ENCODE results near the gene RBM8A. TPM values are rescaled to one million over a fixed set of nuclear protein-coding genes. Genes with fewer than 3 reads are reported as not detected.

The RBM8A gene
- total and polyA plus RNA-seq, 7 donors, result 82.9 to 527 (median 207) TPM

DNA sequence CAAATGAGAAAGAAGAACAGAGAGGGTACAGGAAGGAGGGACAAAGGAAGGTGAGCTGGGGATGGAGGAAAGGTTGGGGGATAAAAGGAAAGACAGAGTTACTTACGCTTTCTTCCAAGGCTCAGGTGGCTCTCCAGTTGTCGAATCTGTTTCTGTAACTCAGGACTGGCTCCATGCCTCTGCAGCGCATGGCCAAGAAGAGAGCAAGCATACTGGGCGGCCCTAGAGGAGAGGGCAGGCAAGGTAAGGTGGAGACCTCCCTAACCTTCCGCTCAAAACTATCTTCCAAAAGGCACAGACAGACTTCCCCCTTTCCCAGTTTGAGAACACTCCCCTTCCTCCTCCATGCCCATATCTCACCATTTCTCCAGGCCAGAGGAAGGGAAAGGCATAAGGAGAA lies 9.7 kb downstream of the RBM8A start:
- no peaks in the 10 kb centered on the region for H3K9me3 ChIP-seq
- TF ChIP-seq, protein P1, sequence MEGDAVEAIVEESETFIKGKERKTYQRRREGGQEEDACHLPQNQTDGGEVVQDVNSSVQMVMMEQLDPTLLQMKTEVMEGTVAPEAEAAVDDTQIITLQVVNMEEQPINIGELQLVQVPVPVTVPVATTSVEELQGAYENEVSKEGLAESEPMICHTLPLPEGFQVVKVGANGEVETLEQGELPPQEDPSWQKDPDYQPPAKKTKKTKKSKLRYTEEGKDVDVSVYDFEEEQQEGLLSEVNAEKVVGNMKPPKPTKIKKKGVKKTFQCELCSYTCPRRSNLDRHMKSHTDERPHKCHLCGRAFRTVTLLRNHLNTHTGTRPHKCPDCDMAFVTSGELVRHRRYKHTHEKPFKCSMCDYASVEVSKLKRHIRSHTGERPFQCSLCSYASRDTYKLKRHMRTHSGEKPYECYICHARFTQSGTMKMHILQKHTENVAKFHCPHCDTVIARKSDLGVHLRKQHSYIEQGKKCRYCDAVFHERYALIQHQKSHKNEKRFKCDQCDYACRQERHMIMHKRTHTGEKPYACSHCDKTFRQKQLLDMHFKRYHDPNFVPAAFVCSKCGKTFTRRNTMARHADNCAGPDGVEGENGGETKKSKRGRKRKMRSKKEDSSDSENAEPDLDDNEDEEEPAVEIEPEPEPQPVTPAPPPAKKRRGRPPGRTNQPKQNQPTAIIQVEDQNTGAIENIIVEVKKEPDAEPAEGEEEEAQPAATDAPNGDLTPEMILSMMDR (IDR thresholded peaks at IDR 0.05), result no peak
- peak overlapping the region; percentile 88 for H3K27ac ChIP-seq
- peaks cover 3 to 61% of the 10 kb centered on the region in 2 donors for H3K36me3 ChIP-seq (ENCODE audit: insufficient read depth in 1 of 2, low read depth in 1 of 2)
- no peaks in the 10 kb centered on the region for H3K27me3 ChIP-seq (ENCODE audit: insufficient read depth in 3 of 3, low read length in 2 of 3)
- DNase-seq (no peak), ATAC-seq (peak in 3 of 4 donors; percentile 26 to 50 (median 40))
- peaks cover 21% of the 10 kb centered on the region for H3K4me1 ChIP-seq
- 47 to 66% (median 49%) methylated on average over 5 of the region's 5 CpGs for WGBS, 3 donors
- H3K4me3 ChIP-seq, result peak overlapping the region; percentile 98
- intact Hi-C loops (cut with DNase I), result loop anchor here (5.0 kb wide), 2 partner anchors 35 to 95 kb away; no protein-coding TSS in a partner anchor

DNA sequence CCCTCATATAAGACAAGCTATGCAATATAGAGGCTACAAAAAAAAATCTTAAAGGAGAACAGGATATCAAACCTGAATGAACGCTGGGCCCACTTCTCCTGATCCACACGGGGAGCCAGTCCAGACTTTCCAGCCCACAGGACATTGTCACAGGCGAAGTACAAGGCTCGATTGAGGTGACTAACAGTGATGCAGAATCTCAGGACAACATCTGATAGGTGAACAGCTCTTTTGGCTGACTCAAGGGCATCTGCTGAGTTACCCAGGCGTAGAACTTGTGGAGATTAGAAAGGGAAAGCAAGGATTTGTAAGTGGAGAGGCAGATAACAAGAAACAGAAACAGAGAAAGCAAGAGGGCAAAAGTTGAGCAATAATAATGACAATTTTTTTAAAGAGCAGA lies 10.5 kb downstream of the RBM8A start:
- TF ChIP-seq, protein P1 (IDR thresholded peaks at IDR 0.05), result no peak
- H3K36me3 ChIP-seq (ENCODE audit: insufficient read depth in 1 of 2, low read depth in 1 of 2), result peaks cover 4 to 61% of the 10 kb centered on the region in 2 donors
- H3K27ac ChIP-seq, result peak overlapping the region; percentile 88
- no peaks in the 10 kb centered on the region for H3K9me3 ChIP-seq
- DNase-seq (no peak), ATAC-seq (no peak)
- H3K27me3 ChIP-seq (ENCODE audit: insufficient read depth in 3 of 3, low read length in 2 of 3), result no peaks in the 10 kb centered on the region
- H3K4me1 ChIP-seq, result peaks cover 21% of the 10 kb centered on the region
- H3K4me3 ChIP-seq, result peak overlapping the region; percentile 98
- intact Hi-C loops (cut with DNase I), result loop anchor here (5.0 kb wide), 2 partner anchors 36 to 96 kb away; no protein-coding TSS in a partner anchor
- WGBS, 3 donors, result 80 to 81% (median 80%) methylated on average over 5 of the region's 5 CpGs

DNA sequence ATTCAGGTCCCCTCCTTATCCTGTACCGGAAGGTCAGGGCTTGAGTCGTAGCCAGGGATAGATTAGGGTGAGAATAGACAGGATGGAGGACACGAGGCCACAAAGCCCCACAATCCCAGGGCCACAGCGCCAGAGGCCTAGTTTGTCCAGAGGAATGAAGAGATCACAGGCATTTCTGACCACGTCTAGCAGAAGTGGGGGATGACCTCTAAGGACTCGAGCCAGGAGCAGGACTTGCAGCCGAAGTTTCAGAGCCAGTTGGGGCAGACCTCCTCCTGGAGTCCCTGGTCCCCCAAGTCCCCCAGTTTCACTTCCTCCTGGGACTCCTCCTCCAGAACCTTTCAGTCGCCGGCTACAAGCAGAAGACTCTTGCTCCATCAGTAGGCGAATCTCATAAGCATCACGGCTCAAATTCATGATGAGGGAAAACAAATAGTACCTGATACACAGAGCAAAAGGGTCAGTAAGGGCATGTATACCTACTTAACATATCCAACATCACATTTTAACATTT lies 15.1 kb downstream of the RBM8A start:
- Histone ChIP-seq H3K27ac (peak overlapping the region; percentile 4), H3K27me3 (ENCODE audit: insufficient read depth in 3 of 3, low read length in 2 of 3) (no peaks in the 10 kb centered on the region), H3K36me3 (ENCODE audit: insufficient read depth in 1 of 2, low read depth in 1 of 2) (peaks cover 14 to 65% of the 10 kb centered on the region in 2 donors), H3K4me3 (no peak overlapping the region), H3K9me3 (no peaks in the 10 kb centered on the region), H3K4me1 (peaks cover 10% of the 10 kb centered on the region)
- intact Hi-C loops (cut with DNase I), result loop anchor here in 1 of 2 donors (5.0 kb wide), 1 partner anchor 65 kb away; the partner anchor contains the start of gene NUDT17
- ATAC-seq (no peak), DNase-seq (no peak)
- WGBS, 3 donors, result 74 to 82% (median 76%) methylated on average over 11 of the region's 11 CpGs
- TF ChIP-seq, protein P1 (IDR thresholded peaks at IDR 0.05), result no peak

DNA sequence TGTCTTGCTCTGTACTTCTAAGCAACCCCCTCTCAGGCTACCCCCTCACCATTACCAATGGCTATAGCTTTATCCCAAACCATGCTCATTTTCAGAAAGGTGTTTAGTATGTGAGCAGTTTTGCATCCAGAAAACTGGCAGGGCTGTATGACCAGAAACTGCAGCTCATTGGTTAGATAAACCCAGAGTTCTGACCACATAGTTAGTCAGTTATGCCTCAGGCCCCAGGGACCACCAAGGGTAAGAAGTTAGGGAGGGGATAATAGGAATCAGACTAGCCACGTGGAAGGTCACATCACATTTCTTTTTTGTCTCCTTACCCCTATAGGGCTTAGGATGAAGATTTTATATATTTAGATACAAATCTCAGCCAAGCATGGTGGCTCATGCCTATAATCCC lies 18.6 kb downstream of the RBM8A start:
- WGBS, 3 donors, result 44 to 54% (median 46%) methylated on average over 1 of the region's 1 CpG
- H3K27me3 ChIP-seq (ENCODE audit: insufficient read depth in 3 of 3, low read length in 2 of 3), result no peaks in the 10 kb centered on the region
- peak overlapping the region; percentile 23 for H3K27ac ChIP-seq
- H3K4me1 ChIP-seq, result peaks cover 6% of the 10 kb centered on the region
- H3K36me3 ChIP-seq (ENCODE audit: insufficient read depth in 1 of 2, low read depth in 1 of 2), result peaks cover 11 to 31% of the 10 kb centered on the region in 2 donors
- TF ChIP-seq, protein P1 (IDR thresholded peaks at IDR 0.05), result no peak
- intact Hi-C loops (cut with DNase I), result no loop called here
- ATAC-seq (no peak), DNase-seq (no peak)
- no peaks in the 10 kb centered on the region for H3K9me3 ChIP-seq
- H3K4me3 ChIP-seq, result no peak overlapping the region

Data from psoas muscle (tissue), 8 donors.